ENCODE measurements around the gene ABCC5. TPM values are rescaled to one million over a fixed set of nuclear protein-coding genes. Genes with fewer than 3 reads are reported as not detected.

The ABCC5 gene
- total and polyA plus RNA-seq, 2 of the 8 experiments (the other 6 are each of a cell fraction or from before 2014, with no cell fraction given), result 25.3 to 40.8 TPM

GRCh38 chr3:183943739-183944138 is 73.9 kb downstream of the ABCC5 start:
- DNase-seq (ENCODE audit: low read depth in 1 of 2, low spot score in 2 of 2) (no peak), FAIRE-seq (no peak)
- Histone ChIP-seq H2BK5ac (ENCODE audit: low read depth, low read length) (no peak overlapping the region), H2BK12ac (ENCODE audit: low read depth, low read length) (no peak overlapping the region), H3K56ac (replicated peaks; ENCODE audit: insufficient read length, low read depth, low read length) (no peak overlapping the region), H4K20me1 (replicated peaks in 1 of 2; ENCODE audit: control insufficient read depth in 1 of 2, insufficient read depth in 2 of 2, low read length in 2 of 2) (no peaks in the 10 kb centered on the region), H3K23ac (ENCODE audit: insufficient read length) (no peak overlapping the region), H3K4me3 (ENCODE audit: extremely low read depth in 1 of 4, insufficient read depth in 2 of 4, low read depth in 3 of 4, low read length in 4 of 4) (no peak overlapping the region), H4K91ac (replicated peaks; ENCODE audit: insufficient read length, low read length) (no peak overlapping the region), H3K79me2 (ENCODE audit: control insufficient read depth in 1 of 2, insufficient read depth in 2 of 2, low read length in 2 of 2) (no peaks in the 10 kb centered on the region), H3K79me1 (ENCODE audit: low read depth, low read length) (no peaks in the 10 kb centered on the region), H3K4ac (replicated peaks; ENCODE audit: insufficient read length, low read depth, low read length) (no peak overlapping the region), H3K27me3 (replicated peaks in 1 of 4; ENCODE audit: control insufficient read depth in 3 of 4, extremely low read depth in 1 of 4, insufficient read depth in 3 of 4, low read length in 3 of 4) (no peaks in the 10 kb centered on the region), H3K23me2 (ENCODE audit: low read depth, low read length) (no peaks in the 10 kb centered on the region), H3K36me3 (ENCODE audit: control insufficient read depth in 2 of 4, insufficient read depth in 4 of 4, low read length in 3 of 4) (peaks cover 3 to 31% (median 7%) of the 10 kb centered on the region in 4 experiments; a peak in 7 of 8 replicates), H2BK20ac (ENCODE audit: low read length) (no peak overlapping the region), H3K27ac (ENCODE audit: low read depth, low read length) (no peak overlapping the region), H3K4me2 (ENCODE audit: insufficient read depth in 1 of 2, low read depth in 2 of 2, low read length in 2 of 2) (no peak overlapping the region), H3K9me3 (ENCODE audit: insufficient read depth in 2 of 2, low read depth in 1 of 2, low read length in 1 of 2) (no peaks in the 10 kb centered on the region), H2BK120ac (replicated peaks; ENCODE audit: low read depth, low read length) (no peak overlapping the region), H2BK15ac (ENCODE audit: low read length) (no peak overlapping the region), H4K8ac (ENCODE audit: extremely low read depth, insufficient read depth, low read length) (no peak overlapping the region), H4K5ac (ENCODE audit: insufficient read length, low read depth, low read length) (no peak overlapping the region), H3K18ac (ENCODE audit: extremely low read depth, low read length) (no peak overlapping the region), H2AK5ac (ENCODE audit: low read depth, low read length) (no peak overlapping the region), H3K14ac (ENCODE audit: insufficient read length) (no peak overlapping the region), H2AFZ (ENCODE audit: low read length) (no peak overlapping the region), H3K4me1 (replicated peaks in 1 of 4; ENCODE audit: control insufficient read depth in 3 of 4, insufficient read depth in 4 of 4, low read length in 3 of 4) (no peaks in the 10 kb centered on the region), H3K9ac (replicated peaks in 1 of 4; ENCODE audit: extremely low read depth in 1 of 4, low read depth in 3 of 4, low read length in 3 of 4) (no peak overlapping the region)
- ChIA-PET POLR2A (ENCODE audit: partially characterized antibody) (no interaction called here), CTCF (ENCODE audit: partially characterized antibody) (interaction anchor here (0.9 to 2.6 kb wide), 6 partner anchors 10 to 72 kb away, joined by 3 to 7 read pairs (median 4); no protein-coding TSS in a partner anchor)
- 95% methylated on average over 6 of the region's 6 CpGs; no CpG with 5 or more reads in 1 of the 2 experiments for WGBS, 2 experiments (ENCODE audit: extremely low coverage in 1 of 2, insufficient coverage in 1 of 2, insufficient read length in 1 of 2, insufficient replicate concordance in 2 of 2, low coverage in 1 of 2, low lambda C conversion rate in 2 of 2, missing lambda C conversion rate in 1 of 2)
- TF ChIP-seq YY1 (IDR thresholded peaks at IDR 0.05; ENCODE audit: low read depth, low read length), result no peak
- no peak for TF ChIP-seq GABPA (IDR thresholded peaks at IDR 0.05; ENCODE audit: borderline replicate concordance, insufficient read depth, low read length)
- TF ChIP-seq RNF2 (IDR thresholded peaks at IDR 0.05; ENCODE audit: borderline replicate concordance, low read depth, low read length, missing control alignments, poor library complexity, severe bottlenecking), result no peak
- no peak for TF ChIP-seq FOSL1 (IDR thresholded peaks at IDR 0.05; ENCODE audit: insufficient read depth, low read depth, low read length)
- no peak for TF ChIP-seq RBBP5 (IDR thresholded peaks at IDR 0.05; ENCODE audit: borderline replicate concordance, low read depth, low read length)
- TF ChIP-seq CHD2 (IDR thresholded peaks at IDR 0.05; ENCODE audit: low read length), result no peak
- TF ChIP-seq RAD21 (IDR thresholded peaks at IDR 0.05 in 1 of 2, conservative IDR thresholded peaks at IDR 0.05 in 1 of 2; ENCODE audit: low read depth in 2 of 2, low read length in 2 of 2), result no peak
- no peak for TF ChIP-seq USF2 (IDR thresholded peaks at IDR 0.05; ENCODE audit: low read length)
- TF ChIP-seq ZNF274 (IDR thresholded peaks at IDR 0.05; ENCODE audit: borderline replicate concordance, extremely low read depth, low read length), result no peak
- TF ChIP-seq TCF12 (IDR thresholded peaks at IDR 0.05; ENCODE audit: low read depth, low read length), result no peak
- no peak for TF ChIP-seq SIX5 (IDR thresholded peaks at IDR 0.05; ENCODE audit: low read depth, low read length)
- TF ChIP-seq POLR2A (IDR thresholded peaks at IDR 0.05; ENCODE audit: control extremely low read depth in 1 of 2, low read depth in 2 of 2, low read length in 2 of 2), result no peak
- TF ChIP-seq ASH2L (IDR thresholded peaks at IDR 0.05; ENCODE audit: low read length), result no peak

All from H1 (cell line).